PFSK-1 (cell line): Measurements from ENCODE around the gene CSN2.

Experiments
- REST ChIP-seq, 2 experiments: IDR thresholded peaks; 2 replicates each; pipeline versions ENCODE4 v1.6.1 to v1.8.0; 2011 to 2012; ENCODE audit warnings: low read depth in 2 of 2, low read length in 2 of 2, control low read depth in 1 of 2, inconsistent platforms in 1 of 2, mild to moderate bottlenecking in 1 of 2, moderate library complexity in 1 of 2; ENCODE audit not compliant: insufficient read depth in 1 of 2
- TAF1 ChIP-seq: IDR thresholded peaks from 2 replicates; pipeline ENCODE4 v1.6.1; 2012; ENCODE audit warnings: low read length, control low read depth, borderline replicate concordance; ENCODE audit not compliant: insufficient read depth

- TF ChIP-seq TAF1 (no peak), REST (IDR thresholded peaks at IDR 0.05; ENCODE audit: insufficient read depth in 1 of 2, low read depth in 2 of 2, low read length in 2 of 2) (no peak)
These were observed 37.0 kb upstream of the CSN2 start for GRCh38 chr4:70002507-70002906.
